ENCODE data around the gene FURIN.
A peak's percentile ranks its signal among the peaks of the same experiment; 100 is the strongest.

DNA sequence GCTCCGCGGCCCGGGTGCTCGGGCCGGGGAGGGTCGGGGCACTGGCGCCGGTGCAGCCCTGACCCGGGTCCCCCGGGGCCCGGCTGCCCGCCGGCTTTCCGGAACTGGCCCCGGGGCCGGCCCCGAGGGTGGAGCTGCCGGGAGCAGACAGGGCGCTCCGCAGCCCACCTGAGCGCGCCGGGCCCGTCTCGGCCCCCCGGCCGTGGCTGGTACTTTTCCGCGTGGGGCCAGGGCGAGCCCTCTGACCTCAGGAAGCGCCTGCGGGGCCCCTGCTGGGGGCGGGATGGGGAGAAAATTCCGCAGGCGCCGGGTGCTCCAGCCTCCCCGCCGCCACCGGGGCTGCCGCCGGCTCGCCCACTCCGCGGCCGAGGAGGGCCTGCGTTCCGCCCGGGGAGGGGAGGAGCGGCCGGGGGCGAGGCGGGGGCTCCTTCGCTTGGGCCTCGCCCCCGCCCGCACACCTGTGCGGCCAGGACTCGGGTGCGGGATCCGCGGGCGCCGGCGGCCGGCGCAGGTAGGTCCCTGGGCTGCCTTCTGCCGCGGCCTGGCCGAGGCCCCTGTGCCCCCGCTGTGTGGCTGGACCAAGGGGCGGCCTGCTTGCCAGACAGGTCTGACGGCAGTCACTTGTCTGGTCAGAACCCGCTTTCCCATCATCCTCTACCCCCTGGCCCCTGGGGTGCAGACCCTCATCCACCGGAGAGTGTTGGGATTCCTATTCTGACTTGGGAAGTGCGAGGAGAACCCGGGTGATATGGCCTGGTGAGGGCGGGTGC, 3.5 kb downstream of the FURIN start:
- TF ChIP-seq POLR2A (IDR thresholded peaks at IDR 0.05), result peak in 1 of 2 donors; percentile 9
- TF ChIP-seq, protein P1, sequence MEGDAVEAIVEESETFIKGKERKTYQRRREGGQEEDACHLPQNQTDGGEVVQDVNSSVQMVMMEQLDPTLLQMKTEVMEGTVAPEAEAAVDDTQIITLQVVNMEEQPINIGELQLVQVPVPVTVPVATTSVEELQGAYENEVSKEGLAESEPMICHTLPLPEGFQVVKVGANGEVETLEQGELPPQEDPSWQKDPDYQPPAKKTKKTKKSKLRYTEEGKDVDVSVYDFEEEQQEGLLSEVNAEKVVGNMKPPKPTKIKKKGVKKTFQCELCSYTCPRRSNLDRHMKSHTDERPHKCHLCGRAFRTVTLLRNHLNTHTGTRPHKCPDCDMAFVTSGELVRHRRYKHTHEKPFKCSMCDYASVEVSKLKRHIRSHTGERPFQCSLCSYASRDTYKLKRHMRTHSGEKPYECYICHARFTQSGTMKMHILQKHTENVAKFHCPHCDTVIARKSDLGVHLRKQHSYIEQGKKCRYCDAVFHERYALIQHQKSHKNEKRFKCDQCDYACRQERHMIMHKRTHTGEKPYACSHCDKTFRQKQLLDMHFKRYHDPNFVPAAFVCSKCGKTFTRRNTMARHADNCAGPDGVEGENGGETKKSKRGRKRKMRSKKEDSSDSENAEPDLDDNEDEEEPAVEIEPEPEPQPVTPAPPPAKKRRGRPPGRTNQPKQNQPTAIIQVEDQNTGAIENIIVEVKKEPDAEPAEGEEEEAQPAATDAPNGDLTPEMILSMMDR (IDR thresholded peaks at IDR 0.05), result no peak
